ENCODE measurements around the gene COX5B.
"Not testable (repeated sequence)": the region's sequence is repeated elsewhere in the genome, so short reads cannot be mapped to it uniquely, and the experiment has no call there.

Gene COX5B

DNA sequence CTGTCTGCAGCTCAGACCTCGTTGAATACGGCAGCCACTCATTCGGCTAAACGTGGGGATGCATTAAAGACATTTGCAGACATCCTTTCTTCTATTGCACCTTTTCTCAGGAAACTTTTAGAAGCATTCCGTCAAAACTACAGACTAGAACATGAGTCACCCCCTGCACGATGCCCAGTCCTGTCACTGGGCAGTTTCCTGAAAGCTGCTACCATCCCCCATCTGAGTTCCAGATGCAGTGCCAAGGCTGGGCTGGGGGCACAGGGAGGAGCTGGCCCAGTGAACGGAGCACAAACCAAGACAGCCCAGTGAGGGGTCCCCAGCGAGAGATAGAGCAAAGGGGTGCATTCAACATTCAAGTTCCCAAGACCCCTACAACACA, 19.8 kb upstream of the COX5B start:
- H3K79me2 ChIP-seq (ENCODE audit: low read length); H3K9me3 ChIP-seq (replicated peaks; ENCODE audit: insufficient read depth, low read length); H3K27ac ChIP-seq (ENCODE audit: low read length); H3K4me3 ChIP-seq (ENCODE audit: low read length); H2AFZ ChIP-seq (ENCODE audit: low read length); H3K27me3 ChIP-seq (replicated peaks; ENCODE audit: insufficient read depth, low read length); H3K4me1 ChIP-seq (ENCODE audit: low read length); H3K9ac ChIP-seq (ENCODE audit: low read length); H3K36me3 ChIP-seq (replicated peaks; ENCODE audit: insufficient read depth, low read length); DNase-seq; H4K20me1 ChIP-seq (ENCODE audit: insufficient read depth, low read length); H3F3A ChIP-seq (ENCODE audit: insufficient read depth, low read length); H3K9me2 ChIP-seq (replicated peaks; ENCODE audit: insufficient read depth, low read length); H3K4me2 ChIP-seq (ENCODE audit: low read depth, low read length): not testable (repeated sequence)

DNA sequence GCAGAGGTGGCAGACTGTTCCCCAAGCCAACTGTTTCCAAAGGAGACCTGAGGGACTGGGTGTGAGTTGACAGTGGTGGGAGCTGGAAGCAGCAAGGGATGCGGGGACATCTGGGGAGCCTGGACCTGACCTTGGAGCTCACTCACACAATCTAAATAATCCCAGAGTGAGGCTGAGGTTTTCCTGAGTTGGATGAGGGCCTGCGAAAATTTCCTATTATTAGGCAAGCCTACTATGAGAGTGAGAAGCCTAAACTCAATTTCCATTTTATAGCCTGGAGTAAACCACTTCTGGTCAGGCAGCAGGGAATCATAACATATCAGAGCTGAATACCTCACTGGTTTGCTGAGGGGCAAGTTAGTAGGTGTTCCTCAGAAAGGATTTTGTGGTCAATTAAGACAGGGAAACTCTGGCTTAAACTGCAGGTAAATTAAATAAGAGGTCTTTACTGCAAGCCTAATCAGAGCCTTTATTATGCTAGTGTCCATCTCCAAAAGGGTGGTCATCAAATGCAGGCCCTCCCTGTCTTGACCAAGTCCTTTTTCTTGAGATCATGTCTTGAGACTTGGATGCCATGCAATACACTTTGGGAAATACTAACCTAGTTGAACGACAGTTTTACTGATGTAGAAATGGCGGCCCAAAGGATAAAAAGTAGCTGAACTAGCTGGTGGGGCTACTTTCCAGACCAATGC, 1.7 kb upstream of the COX5B start:
- Histone ChIP-seq H3K79me2 (ENCODE audit: low read length) (peaks cover 25% of the 10 kb centered on the region), H3K4me3 (ENCODE audit: low read length) (no peak overlapping the region), H3K36me3 (replicated peaks; ENCODE audit: insufficient read depth, low read length) (peaks cover 13% of the 10 kb centered on the region; the same call in 1 of the 2 replicates), H3K9ac (ENCODE audit: low read length) (no peak overlapping the region), H3F3A (ENCODE audit: insufficient read depth, low read length) (peaks cover 13% of the 10 kb centered on the region), H3K4me1 (ENCODE audit: low read length) (peaks cover 5% of the 10 kb centered on the region; the same call in 1 of the 2 replicates), H3K27me3 (replicated peaks; ENCODE audit: insufficient read depth, low read length) (no peaks in the 10 kb centered on the region), H3K4me2 (ENCODE audit: low read depth, low read length) (no peak overlapping the region), H2AFZ (ENCODE audit: low read length) (no peak overlapping the region), H3K9me3 (replicated peaks; ENCODE audit: insufficient read depth, low read length) (no peaks in the 10 kb centered on the region), H4K20me1 (ENCODE audit: insufficient read depth, low read length) (no peaks in the 10 kb centered on the region), H3K9me2 (replicated peaks; ENCODE audit: insufficient read depth, low read length) (no peaks in the 10 kb centered on the region), H3K27ac (ENCODE audit: low read length) (no peak overlapping the region)
- TF ChIP-seq, protein P1, sequence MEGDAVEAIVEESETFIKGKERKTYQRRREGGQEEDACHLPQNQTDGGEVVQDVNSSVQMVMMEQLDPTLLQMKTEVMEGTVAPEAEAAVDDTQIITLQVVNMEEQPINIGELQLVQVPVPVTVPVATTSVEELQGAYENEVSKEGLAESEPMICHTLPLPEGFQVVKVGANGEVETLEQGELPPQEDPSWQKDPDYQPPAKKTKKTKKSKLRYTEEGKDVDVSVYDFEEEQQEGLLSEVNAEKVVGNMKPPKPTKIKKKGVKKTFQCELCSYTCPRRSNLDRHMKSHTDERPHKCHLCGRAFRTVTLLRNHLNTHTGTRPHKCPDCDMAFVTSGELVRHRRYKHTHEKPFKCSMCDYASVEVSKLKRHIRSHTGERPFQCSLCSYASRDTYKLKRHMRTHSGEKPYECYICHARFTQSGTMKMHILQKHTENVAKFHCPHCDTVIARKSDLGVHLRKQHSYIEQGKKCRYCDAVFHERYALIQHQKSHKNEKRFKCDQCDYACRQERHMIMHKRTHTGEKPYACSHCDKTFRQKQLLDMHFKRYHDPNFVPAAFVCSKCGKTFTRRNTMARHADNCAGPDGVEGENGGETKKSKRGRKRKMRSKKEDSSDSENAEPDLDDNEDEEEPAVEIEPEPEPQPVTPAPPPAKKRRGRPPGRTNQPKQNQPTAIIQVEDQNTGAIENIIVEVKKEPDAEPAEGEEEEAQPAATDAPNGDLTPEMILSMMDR (IDR thresholded peaks at IDR 0.05; ENCODE audit: low read length): no peak
- TF ChIP-seq EZH2phosphoT487 (IDR thresholded peaks at IDR 0.05; ENCODE audit: low read length): no peak
- no peak for TF ChIP-seq EZH2 (optimal IDR thresholded peaks at IDR 0.05; ENCODE audit: low read depth, low read length)
- DNase-seq: no peak

DNA sequence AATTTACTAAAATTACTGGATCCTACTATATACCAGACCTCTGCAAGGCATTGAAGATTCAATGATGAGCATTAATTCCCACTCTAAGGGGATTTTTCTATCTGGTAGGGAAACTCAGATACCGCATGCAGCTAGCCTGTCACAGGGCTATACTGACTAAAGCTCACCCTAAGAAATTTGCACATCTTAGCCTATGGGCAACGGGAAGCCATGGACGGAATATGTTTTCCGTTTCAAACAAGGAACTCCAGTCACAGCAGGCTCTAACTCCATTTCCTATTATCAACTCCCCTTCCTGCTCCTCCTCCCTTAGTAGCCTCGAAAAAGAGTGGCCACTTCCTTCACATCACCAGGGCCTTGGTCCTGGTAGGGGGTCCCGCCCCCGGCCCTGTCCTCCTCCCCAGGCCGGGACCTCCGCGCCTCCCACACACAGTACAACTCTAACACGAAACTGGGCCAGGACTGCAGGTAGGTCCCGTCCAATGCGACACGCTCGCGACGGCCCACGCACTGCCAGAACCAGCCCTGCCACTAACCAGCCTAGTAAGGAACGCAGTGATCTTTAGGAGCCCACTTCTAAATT, 659 bp upstream of the COX5B start:
- no peaks in the 10 kb centered on the region for H4K20me1 ChIP-seq (ENCODE audit: insufficient read depth, low read length)
- peaks cover 13% of the 10 kb centered on the region; the same call in 1 of the 2 replicates for H3K36me3 ChIP-seq (replicated peaks; ENCODE audit: insufficient read depth, low read length)
- H3K9ac ChIP-seq (ENCODE audit: low read length): peak overlapping the region; percentile 52; the same call in 1 of the 2 replicates
- no peaks in the 10 kb centered on the region for H3K9me2 ChIP-seq (replicated peaks; ENCODE audit: insufficient read depth, low read length)
- peak overlapping the region; percentile 89 for H3K4me2 ChIP-seq (ENCODE audit: low read depth, low read length)
- H3K27me3 ChIP-seq (replicated peaks; ENCODE audit: insufficient read depth, low read length): no peaks in the 10 kb centered on the region
- peaks cover 5% of the 10 kb centered on the region; the same call in 1 of the 2 replicates for H3K4me1 ChIP-seq (ENCODE audit: low read length)
- H3K27ac ChIP-seq (ENCODE audit: low read length): peak overlapping the region; percentile 35; the same call in 1 of the 2 replicates
- H3K4me3 ChIP-seq (ENCODE audit: low read length): peak overlapping the region; percentile 100
- peak overlapping the region; percentile 88 for H2AFZ ChIP-seq (ENCODE audit: low read length)
- peaks cover 14% of the 10 kb centered on the region for H3F3A ChIP-seq (ENCODE audit: insufficient read depth, low read length)
- DNase-seq: no peak
- TF ChIP-seq EZH2phosphoT487 (IDR thresholded peaks at IDR 0.05; ENCODE audit: low read length): no peak
- TF ChIP-seq, protein P1 (IDR thresholded peaks at IDR 0.05; ENCODE audit: low read length): no peak
- no peak for TF ChIP-seq EZH2 (optimal IDR thresholded peaks at IDR 0.05; ENCODE audit: low read depth, low read length)
- peaks cover 25% of the 10 kb centered on the region for H3K79me2 ChIP-seq (ENCODE audit: low read length)
- no peaks in the 10 kb centered on the region for H3K9me3 ChIP-seq (replicated peaks; ENCODE audit: insufficient read depth, low read length)

DNA sequence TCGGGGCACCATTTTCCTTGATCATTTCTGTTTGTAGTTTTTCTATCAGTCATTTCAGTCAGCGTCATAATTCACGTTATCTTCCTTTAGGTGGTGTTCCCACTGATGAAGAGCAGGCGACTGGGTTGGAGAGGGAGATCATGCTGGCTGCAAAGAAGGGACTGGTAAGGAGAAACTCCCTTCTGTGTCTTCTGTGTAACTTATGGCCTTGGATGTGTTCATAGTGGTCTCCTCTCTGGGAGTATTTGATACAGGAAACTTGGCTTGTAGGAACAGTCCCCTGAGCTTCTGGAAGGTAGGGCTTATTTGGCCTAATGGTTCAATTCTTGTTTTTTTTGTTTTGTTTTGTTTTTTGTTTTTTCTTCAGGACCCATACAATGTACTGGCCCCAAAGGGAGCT, 1.1 kb downstream of the COX5B start:
- Histone ChIP-seq H3K27ac (ENCODE audit: low read length) (no peak overlapping the region), H4K20me1 (ENCODE audit: insufficient read depth, low read length) (no peaks in the 10 kb centered on the region), H3K36me3 (replicated peaks; ENCODE audit: insufficient read depth, low read length) (peaks cover 13% of the 10 kb centered on the region; the same call in 1 of the 2 replicates)

More for the DNA sequence above, 1.1 kb downstream of the COX5B start:
- Histone ChIP-seq H3K4me3 (ENCODE audit: low read length) (peak overlapping the region; percentile 100), H3K9ac (ENCODE audit: low read length) (peak overlapping the region; percentile 98; the same call in 1 of the 2 replicates), H3K4me2 (ENCODE audit: low read depth, low read length) (peak overlapping the region; percentile 82), H2AFZ (ENCODE audit: low read length) (no peak overlapping the region), H3K9me3 (replicated peaks; ENCODE audit: insufficient read depth, low read length) (no peaks in the 10 kb centered on the region), H3K4me1 (ENCODE audit: low read length) (peaks cover 5% of the 10 kb centered on the region; the same call in 1 of the 2 replicates), H3K27me3 (replicated peaks; ENCODE audit: insufficient read depth, low read length) (no peaks in the 10 kb centered on the region), H3F3A (ENCODE audit: insufficient read depth, low read length) (peaks cover 17% of the 10 kb centered on the region), H3K9me2 (replicated peaks; ENCODE audit: insufficient read depth, low read length) (no peaks in the 10 kb centered on the region), H3K79me2 (ENCODE audit: low read length) (peaks cover 25% of the 10 kb centered on the region)
- DNase-seq: no peak
- TF ChIP-seq, protein P1 (IDR thresholded peaks at IDR 0.05; ENCODE audit: low read length): no peak
- no peak for TF ChIP-seq EZH2 (optimal IDR thresholded peaks at IDR 0.05; ENCODE audit: low read depth, low read length)
- TF ChIP-seq EZH2phosphoT487 (IDR thresholded peaks at IDR 0.05; ENCODE audit: low read length): no peak

Measured in MM.1S (cell line).